COLO829 (cell line): ENCODE data around the gene POU3F3.

Source experiments
- DNase-seq: peaks from one replicate; pipeline ENCODE4 v3.0.0; 2012; ENCODE audit warnings: low spot score

Gene POU3F3

GRCh38 chr2:104875262-104875661, 21.3 kb downstream of the POU3F3 start:
- DNase-seq = no peak

DNA sequence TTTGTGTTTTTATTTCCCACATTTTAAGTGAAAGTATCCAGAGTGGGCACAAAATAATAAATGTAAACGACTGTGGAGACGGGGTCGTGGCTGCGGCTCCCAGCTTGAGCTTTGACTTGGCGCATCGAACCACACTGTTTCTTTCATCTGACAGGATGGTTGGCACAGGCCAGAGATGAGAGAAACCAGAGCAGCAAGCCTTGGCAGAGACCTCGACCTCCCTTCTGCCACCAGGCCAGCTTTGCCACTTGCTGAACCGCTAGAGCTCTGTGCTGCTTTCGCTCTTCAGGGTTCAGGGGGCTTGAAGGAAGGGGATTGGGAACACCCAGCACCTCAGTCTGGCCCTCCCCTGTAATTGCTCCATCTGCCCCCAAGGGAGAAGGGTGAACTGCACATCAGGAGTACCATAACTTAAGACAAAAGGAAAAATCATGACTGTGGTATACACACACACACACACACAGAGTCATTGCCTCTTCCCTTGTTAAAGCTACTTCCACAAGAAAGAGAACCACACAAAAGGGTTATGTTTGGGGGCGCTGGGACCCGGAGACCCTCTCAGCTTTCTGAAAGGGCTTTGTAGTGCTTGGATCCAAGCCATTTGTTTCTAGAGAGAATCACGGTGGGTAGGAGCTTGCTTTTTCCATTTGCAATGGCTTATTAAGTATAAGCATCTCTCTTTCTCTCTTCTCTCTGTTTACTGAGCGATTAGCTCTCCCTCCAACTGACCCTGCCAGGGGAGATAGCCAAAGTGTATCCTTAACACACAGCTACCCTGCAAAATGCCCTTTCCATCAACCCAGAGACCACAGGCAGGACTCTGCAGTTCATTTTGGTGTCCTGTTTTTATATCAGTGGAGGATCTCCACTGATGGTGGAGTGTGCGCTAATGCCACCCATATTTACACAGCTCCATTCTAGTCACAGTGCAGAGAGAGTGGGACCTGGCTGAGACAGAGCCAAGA, 23.0 kb downstream of the POU3F3 start:
- no peak for DNase-seq

GRCh38 chr2:104878863-104879512, 25.1 kb downstream of the POU3F3 start:
- no peak for DNase-seq

DNA sequence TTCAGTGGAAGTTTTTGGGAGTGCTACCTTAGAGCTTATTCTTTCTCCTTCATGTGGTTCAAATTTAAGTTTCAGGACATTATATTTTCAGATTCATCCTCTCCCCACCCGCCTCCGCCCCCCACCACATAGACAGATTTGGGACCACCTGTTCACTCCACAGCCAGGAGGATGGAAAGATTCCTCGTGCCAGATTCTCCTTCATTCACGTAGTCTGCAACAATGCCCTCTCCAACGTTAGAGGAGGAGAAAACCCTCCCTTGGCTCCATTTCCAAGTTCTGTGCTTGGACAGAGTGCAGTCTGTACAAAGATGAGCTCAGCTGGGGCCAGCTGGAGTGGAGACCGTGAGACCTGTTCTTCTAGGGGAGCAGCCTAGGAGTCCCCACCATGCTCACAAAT, 26.2 kb downstream of the POU3F3 start:
- DNase-seq = no peak

GRCh38 chr2:104883357-104883756, 29.4 kb downstream of the POU3F3 start:
- no peak for DNase-seq

DNA sequence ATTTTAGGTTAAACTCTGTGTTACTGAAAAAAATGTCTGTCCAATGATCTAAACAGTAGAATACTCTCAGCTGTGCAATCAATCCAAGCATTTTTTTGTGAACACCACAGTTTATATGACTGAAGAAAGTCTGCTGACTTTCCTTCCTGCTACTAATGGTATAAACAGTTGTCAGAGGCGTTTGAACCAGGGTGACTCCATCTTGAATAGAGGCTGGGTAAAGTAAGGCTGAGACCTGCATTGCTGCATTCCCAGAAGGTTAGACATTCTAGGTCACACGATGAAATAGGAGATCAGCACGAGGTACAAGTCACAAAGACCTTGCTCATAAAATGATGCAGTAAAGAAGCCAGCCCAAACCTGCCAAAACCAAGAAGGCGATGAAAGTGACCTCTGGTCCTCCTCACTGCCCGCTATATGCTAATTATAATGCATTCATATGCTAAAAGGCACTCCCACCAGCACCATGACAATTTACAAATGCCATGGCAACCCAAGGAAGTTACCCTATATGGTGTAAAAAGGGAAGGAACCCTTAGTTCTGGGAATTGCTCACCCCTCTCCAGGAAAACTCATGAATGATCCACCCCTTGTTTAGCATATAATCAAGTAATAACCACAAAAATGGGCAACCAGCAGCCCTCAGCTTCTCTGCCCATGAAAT, 31.3 kb downstream of the POU3F3 start:
- DNase-seq = no peak

- no peak for DNase-seq
Measured at GRCh38 chr2:104887676-104888075, 33.8 kb downstream of the POU3F3 start.

DNA sequence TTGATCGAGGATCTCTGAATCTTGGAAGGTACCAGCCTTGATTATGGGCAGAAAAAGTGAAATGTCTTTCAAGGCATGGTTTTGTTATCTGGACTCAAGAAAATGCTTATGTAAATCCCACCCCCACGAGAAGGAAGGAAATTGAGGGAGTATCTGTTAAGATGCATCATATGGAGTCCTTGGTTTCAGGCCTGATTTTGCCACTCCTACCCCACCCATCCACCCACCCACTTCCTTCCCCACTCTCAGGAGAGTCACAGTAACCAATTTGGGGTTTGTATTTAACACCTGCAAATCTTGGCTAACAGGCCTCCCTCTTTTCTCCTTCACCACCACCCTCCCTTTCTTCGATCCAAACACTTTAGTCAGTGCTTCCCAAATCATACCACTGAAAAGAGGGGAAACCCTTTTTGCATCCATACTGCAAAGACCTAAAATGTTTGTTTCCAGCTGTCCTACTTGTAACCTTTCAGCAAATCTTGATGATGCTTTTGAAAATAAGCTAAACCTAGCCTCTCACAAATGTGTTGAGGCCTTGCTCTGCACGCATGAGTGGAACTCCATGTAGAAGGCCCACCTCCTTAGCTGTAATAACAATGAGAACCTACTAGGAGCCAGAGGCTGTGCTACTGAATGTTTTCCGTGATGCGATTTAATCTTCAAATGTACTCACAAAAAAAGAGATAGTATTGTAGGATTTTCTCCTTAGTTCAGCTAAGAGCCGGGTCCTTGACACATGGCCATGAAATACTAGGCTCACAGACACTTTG, 34.8 kb downstream of the POU3F3 start:
- no peak for DNase-seq

DNA sequence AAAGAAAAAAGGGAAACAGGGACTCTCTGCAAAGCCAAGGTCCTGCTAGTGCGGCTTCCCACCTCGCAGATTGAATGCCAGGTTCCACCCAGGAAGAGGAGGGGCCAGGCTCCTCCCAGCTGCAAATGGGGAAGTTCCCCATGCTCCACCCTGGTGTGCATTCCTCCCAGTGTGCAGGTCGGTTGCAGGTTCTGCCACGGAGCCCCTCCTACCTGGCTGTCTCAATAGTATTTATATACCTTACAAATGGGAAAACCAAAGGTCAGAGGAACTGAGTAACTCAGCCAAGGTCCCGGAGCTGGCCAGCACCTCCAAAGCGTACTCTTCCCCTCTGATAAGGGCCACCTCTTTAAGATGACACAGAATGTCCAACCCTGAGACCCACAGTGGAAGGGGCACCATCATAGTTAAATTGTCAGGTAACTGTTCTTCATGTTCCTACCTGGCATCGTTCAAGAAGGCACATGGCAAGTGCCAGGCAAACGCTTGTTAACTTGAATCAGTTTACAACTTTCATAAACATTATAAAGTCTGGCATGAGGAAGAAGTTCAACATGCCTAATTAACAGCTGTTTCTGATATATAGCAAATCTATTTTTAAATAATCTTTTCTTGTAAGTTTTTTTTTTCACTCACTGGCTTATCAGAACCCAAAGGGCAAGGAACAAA, 35.5 kb downstream of the POU3F3 start:
- DNase-seq = no peak

DNA sequence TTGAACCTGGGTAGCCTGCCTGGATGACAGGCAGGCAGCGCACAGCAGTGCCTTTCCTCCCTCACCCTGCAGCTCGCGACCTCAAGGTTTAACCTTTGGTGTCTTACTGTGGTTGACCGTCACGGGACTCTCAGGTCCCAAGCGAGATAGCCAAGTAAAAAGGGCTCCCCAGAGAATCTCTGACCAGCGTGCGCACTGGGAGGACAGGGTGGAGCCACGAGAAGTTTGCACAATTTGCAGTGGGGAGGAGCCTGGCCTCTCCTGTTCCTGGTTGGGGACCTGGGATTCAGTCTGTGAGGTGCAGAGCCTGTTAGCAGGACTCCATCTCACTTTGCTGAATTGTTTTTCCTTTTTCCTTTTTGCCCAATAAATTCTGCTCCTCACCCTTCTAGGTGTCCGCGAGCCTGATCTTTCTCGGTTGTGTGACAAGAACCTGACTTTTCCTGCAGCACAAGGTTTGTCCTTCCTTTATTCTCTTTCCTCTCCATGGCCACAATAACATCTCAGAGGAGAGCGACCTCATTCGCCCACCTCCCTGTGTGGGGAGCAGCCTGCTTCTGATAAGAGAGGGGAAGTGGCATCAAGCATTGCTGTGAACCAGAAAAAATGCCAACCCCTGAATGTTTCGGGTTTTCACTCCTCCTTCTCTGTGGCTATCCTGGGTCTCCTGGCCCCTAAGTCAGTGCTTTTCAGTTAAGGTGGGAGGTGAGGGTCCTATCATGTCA, 36.2 kb downstream of the POU3F3 start:
- no peak for DNase-seq

DNA sequence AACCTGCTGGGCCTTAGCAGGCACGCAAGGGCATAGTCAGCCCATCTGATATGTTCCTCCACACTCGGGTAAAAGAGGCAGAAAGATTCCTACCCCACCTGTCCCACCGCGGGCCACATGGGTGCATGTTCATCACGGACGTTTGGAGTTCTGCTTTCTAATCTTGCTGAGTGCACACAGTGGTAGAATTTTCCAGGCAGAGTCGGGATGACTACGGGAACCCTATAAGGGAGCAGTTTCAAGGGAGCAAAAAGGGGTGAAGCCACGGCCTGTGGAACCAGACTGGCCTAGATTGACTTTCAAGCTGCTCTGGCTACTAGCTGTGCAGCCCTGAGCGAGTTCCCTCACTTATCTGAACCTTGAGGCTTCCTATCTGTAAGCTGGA, 36.8 kb downstream of the POU3F3 start:
- no peak for DNase-seq

DNA sequence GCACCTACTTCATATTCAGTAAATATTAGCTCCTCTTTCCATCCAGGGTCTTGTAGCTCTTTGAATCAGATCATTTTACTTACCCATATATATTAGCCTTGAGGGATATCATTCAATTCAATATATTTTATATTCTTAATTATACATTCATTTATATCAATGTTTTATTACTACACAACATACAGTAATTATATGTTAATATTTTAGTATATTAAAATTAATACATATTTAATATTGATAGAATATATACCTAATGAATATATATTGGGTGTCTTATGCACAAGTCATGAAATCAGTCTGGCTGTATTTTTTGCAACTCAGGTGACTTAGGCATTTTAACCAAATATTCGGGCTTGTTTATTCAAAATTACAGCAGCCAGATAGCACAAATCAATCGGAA, 37.2 kb downstream of the POU3F3 start:
- DNase-seq = no peak

DNA sequence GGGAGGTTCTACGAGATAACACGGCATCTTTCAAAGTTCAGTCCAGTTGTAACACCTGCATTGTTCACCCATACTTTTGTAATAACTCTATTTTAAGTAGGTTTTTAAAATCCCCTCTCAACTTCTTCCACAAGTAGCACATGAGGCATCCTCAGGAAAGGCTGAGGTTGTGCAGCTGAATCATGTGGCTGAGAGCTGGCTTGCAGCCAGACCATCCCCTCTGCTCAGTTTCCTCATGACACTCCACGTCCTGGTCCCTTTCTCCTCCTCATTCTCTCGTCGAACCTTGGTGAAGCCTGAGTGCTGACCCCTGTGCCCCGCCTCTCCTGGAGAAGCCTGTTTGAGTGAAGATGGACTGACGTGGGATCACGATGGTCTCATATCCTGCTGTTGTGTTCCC, 42.5 kb downstream of the POU3F3 start:
- no peak for DNase-seq

DNA sequence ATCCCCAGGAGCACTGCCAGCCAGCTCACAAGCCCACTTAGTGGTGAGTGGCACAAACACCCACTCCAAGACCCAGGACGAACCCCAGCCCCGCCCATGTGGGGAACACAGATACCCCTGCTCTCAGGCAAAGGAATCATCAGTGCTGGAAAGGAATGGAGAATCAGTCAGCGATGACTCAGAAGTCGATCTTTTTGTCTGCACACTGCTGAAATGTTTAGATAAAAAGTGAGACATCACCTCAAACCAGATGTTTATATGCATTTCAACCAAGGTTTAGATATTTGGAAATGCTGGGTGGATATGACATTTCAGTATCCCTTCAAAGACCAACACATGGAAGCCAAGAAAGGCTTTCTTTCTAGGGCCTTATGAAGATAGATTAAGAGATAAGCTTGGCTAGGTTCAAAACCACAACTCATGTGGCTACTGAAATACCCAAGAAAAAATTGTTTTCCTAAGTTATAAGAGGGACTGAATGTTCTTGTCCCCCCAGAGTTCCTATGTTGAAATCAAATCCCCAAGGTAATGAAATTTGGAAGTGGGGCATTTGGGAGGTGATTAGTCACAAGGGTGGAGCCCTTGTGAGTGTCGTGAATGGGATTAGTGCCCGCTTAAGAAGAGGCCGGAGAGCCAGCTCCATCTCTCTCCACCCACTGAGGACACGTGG, 43.7 kb downstream of the POU3F3 start:
- DNase-seq = no peak

- DNase-seq = no peak
Measured at GRCh38 chr2:104900608-104901007, 46.7 kb downstream of the POU3F3 start.

DNA sequence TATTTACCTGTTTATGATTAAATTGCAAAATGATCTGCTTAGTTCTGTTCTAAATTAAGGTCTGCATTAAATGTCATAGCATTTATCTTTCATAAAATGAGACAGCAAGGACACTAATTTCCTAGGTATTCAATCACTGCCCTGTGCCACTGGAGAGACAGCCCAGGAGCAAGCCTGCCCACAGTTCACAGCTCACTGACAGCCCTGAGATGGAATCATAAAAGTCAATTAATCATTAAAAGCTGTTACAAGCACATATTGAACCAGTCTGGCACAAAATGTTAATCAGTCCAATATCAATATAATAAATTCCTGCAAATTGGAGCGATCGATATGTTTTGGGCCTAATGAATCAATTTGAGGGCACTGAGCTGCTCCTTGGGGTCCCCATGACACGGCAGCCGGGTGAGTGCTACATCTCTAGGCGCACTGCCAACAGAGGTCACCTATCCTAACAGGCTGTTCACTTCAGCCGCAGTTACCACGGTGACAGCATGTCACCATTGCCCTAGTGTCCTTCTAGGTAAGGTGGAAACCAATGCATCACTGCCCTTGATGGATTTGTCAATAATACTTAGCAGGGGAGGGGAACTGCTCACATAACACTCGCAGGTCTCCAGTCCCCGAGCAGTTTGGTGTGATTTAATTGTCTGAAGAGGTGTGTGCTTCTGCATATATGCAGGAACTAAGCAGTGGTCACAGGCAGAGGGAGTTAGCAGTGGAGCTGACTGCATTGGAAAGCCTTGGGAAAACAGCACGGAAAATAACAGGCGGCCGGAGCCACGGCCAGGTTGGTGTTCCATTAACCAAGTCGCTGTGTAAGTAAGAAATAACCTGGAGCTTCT, 47.3 kb downstream of the POU3F3 start:
- no peak for DNase-seq

DNA sequence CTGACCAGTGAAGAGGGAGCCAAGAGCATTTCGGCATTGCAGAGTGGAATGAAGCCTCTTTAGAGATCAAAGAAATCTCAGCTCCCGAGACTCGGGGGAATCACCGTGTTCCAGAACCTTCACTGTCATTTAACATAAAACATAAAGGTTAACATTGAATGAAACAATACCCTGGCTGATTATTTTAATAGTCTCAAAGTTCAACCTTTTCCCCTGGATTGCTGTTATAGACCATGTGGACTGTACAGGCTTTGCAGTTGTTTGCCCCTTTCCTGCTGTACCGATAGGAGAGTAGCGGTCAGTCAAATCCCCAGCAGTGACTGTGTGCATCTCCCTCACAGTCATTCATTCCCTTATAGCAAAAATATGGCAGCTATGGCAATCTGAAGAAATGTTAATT, 48.4 kb downstream of the POU3F3 start:
- DNase-seq = no peak
